AG04450 (cell line): Measurements from ENCODE around the gene RCE1. TPM values are rescaled to one million over a fixed set of nuclear protein-coding genes. Genes with fewer than 3 reads are reported as not detected.

Experiments
- CTCF ChIA-PET: fragments of 300-600, 350-600 bp; formaldehyde crosslinking; extraction: SDS; loops from one replicate; lab custom pipeline; 2022; ENCODE audit warnings: antibody characterized with exemption, inconsistent platforms; lab: Charles Lee
- POLR2A ChIA-PET: fragments of 350-600 bp; formaldehyde crosslinking; extraction: SDS; loops from one replicate; lab custom pipeline; 2021; ENCODE audit warnings: antibody characterized with exemption, inconsistent platforms; lab: Yijun Ruan, JAX
- DNase-seq: peaks from one replicate; pipeline ENCODE4 v3.0.0-alpha.2; 2011; ENCODE audit warnings: low read depth, low spot score
- H3K27ac ChIP-seq: one replicate; pipeline ENCODE4 v1.5.1; 2012; ENCODE audit warnings: low read depth, low read length, control low read depth
- H3K27me3 ChIP-seq: one replicate; pipeline ENCODE4 v1.6.0; 2012; ENCODE audit warnings: low read length; ENCODE audit not compliant: control insufficient read depth, insufficient read depth
- H3K4me3 ChIP-seq: 2 replicates; pipeline ENCODE4 v1.5.1; 2011; ENCODE audit warnings: mild to moderate bottlenecking, low read depth, low read length, control low read depth
- H3K9me3 ChIP-seq: 2 replicates; pipeline ENCODE4 v1.5.1; 2012; ENCODE audit warnings: low read length; ENCODE audit not compliant: control insufficient read depth, insufficient read depth
- polyA plus RNA-seq: library from polyadenylated mRNA; depleted of rRNA; stranded (reverse); fragments of >200 nt; gene quantifications from 2 replicates; pipeline ENCODE4 v1.2.3, GENCODE V29; 2011
- TF ChIP-seq, protein P1 (sequence below): IDR thresholded peaks from 2 replicates; pipeline ENCODE4 v1.5.1; 2011; ENCODE audit warnings: low read depth, low read length, control low read depth, inconsistent platforms

RCE1 gene
- polyA plus RNA-seq, 1 experiment = 9.2 TPM

DNA sequence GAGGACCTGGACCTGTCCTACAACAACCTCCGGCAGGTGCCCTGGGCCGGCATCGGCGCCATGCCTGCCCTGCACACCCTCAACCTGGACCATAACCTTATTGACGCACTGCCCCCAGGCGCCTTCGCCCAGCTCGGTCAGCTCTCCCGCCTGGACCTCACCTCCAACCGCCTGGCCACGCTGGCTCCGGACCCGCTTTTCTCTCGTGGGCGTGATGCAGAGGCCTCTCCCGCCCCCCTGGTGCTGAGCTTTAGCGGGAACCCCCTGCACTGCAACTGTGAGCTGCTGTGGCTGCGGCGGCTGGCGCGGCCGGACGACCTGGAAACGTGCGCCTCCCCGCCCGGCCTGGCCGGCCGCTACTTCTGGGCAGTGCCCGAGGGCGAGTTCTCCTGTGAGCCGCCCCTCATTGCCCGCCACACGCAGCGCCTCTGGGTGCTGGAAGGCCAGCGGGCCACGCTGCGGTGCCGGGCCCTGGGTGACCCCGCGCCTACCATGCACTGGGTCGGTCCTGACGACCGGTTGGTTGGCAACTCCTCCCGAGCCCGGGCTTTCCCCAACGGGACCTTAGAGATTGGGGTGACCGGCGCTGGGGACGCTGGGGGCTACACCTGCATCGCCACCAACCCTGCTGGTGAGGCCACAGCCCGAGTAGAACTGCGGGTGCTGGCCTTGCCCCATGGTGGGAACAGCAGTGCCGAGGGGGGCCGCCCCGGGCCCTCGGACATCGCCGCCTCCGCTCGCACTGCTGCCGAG is 15.1 kb downstream of the RCE1 start:
- Histone ChIP-seq H3K27ac (no peak overlapping the region), H3K9me3 (peaks cover 6% of the 10 kb centered on the region; the same call in 1 of the 2 replicates), H3K27me3 (no peaks in the 10 kb centered on the region), H3K4me3 (no peak overlapping the region)
- no peak for DNase-seq
- TF ChIP-seq, protein P1, sequence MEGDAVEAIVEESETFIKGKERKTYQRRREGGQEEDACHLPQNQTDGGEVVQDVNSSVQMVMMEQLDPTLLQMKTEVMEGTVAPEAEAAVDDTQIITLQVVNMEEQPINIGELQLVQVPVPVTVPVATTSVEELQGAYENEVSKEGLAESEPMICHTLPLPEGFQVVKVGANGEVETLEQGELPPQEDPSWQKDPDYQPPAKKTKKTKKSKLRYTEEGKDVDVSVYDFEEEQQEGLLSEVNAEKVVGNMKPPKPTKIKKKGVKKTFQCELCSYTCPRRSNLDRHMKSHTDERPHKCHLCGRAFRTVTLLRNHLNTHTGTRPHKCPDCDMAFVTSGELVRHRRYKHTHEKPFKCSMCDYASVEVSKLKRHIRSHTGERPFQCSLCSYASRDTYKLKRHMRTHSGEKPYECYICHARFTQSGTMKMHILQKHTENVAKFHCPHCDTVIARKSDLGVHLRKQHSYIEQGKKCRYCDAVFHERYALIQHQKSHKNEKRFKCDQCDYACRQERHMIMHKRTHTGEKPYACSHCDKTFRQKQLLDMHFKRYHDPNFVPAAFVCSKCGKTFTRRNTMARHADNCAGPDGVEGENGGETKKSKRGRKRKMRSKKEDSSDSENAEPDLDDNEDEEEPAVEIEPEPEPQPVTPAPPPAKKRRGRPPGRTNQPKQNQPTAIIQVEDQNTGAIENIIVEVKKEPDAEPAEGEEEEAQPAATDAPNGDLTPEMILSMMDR = no peak
- POLR2A ChIA-PET = no interaction called here
- CTCF ChIA-PET = no interaction called here

- ChIA-PET CTCF (interaction anchor here (0.6 kb wide), 1 partner anchor 585 kb away, joined by 3 read pairs; no protein-coding TSS in a partner anchor), POLR2A (no interaction called here)
- no peaks in the 10 kb centered on the region for H3K27me3 ChIP-seq
- DNase-seq = no peak
- no peak overlapping the region for H3K4me3 ChIP-seq
- peaks cover 6% of the 10 kb centered on the region; the same call in 1 of the 2 replicates for H3K9me3 ChIP-seq
- TF ChIP-seq, protein P1 = no peak
- no peak overlapping the region for H3K27ac ChIP-seq
Measured at GRCh38 chr11:66858939-66859685, 15.9 kb downstream of the RCE1 start.

GRCh38 chr11:66859686-66860448 is 16.6 kb downstream of the RCE1 start:
- ChIA-PET POLR2A (no interaction called here), CTCF (interaction anchor here (0.6 kb wide), 1 partner anchor 584 kb away, joined by 3 read pairs; no protein-coding TSS in a partner anchor)
- no peaks in the 10 kb centered on the region for H3K27me3 ChIP-seq
- no peak overlapping the region for H3K27ac ChIP-seq
- TF ChIP-seq, protein P1 = no peak
- DNase-seq = no peak
- no peak overlapping the region for H3K4me3 ChIP-seq
- peaks cover 6% of the 10 kb centered on the region; the same call in 1 of the 2 replicates for H3K9me3 ChIP-seq

- TF ChIP-seq, protein P1 = no peak
- ChIA-PET POLR2A (no interaction called here), CTCF (no interaction called here)
- H3K27me3 ChIP-seq = no peaks in the 10 kb centered on the region
- H3K27ac ChIP-seq = no peak overlapping the region
- DNase-seq = no peak
- H3K4me3 ChIP-seq = no peak overlapping the region
- H3K9me3 ChIP-seq = peaks cover 6% of the 10 kb centered on the region; the same call in 1 of the 2 replicates
Measured at GRCh38 chr11:66860449-66860831, 17.2 kb downstream of the RCE1 start.
